Measurements from ENCODE around the gene C2orf42.
"Not testable (repeated sequence)": the region's sequence is repeated elsewhere in the genome, so short reads cannot be mapped to it uniquely, and the experiment has no call there.

Gene C2orf42

GRCh38 chr2:70102323-70102905 lies 88.4 kb downstream of the C2orf42 start:
- not testable (repeated sequence) for DNase-seq

GRCh38 chr2:70101686-70102085 lies 89.1 kb downstream of the C2orf42 start:
- DNase-seq, result not testable (repeated sequence)

- no peak for DNase-seq
These were observed 89.6 kb downstream of the C2orf42 start for GRCh38 chr2:70101174-70101573.

Data from hippocampal formation (tissue), 2 donors.